ENCODE results near the gene RBM15B. TPM values are rescaled to one million over a fixed set of nuclear protein-coding genes. Genes with fewer than 3 reads are reported as not detected.

The RBM15B gene
- total RNA-seq, 1 experiment from 2014 or later = 55.6 TPM

- Mint-ChIP-seq H3K4me1 (peaks cover 37% of the 10 kb centered on the region), H3K27ac (no peak overlapping the region), H3K9me3 (no peaks in the 10 kb centered on the region), H3K27me3 (ENCODE audit: low read depth) (no peaks in the 10 kb centered on the region), H3K4me3 (no peak overlapping the region), H3K36me3 (peaks cover 57% of the 10 kb centered on the region)
- TF ChIP-seq IRF2 (CRISPR knock-in tag; IDR thresholded peaks at IDR 0.05; ENCODE audit: borderline replicate concordance, low read depth) = no peak
- TF ChIP-seq ZNF512 (CRISPR knock-in tag; IDR thresholded peaks at IDR 0.05; ENCODE audit: borderline replicate concordance) = no peak
- TF ChIP-seq ZNF138 (CRISPR knock-in tag; conservative IDR thresholded peaks at IDR 0.05) = no peak
- TF ChIP-seq PRRX2 (CRISPR knock-in tag; IDR thresholded peaks at IDR 0.05) = no peak
- TF ChIP-seq FOXP4 (CRISPR knock-in tag; IDR thresholded peaks at IDR 0.05) = no peak
- TF ChIP-seq, protein P1, sequence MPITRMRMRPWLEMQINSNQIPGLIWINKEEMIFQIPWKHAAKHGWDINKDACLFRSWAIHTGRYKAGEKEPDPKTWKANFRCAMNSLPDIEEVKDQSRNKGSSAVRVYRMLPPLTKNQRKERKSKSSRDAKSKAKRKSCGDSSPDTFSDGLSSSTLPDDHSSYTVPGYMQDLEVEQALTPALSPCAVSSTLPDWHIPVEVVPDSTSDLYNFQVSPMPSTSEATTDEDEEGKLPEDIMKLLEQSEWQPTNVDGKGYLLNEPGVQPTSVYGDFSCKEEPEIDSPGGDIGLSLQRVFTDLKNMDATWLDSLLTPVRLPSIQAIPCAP (CRISPR knock-in tag; IDR thresholded peaks at IDR 0.05) = no peak
- TF ChIP-seq, protein P2, sequence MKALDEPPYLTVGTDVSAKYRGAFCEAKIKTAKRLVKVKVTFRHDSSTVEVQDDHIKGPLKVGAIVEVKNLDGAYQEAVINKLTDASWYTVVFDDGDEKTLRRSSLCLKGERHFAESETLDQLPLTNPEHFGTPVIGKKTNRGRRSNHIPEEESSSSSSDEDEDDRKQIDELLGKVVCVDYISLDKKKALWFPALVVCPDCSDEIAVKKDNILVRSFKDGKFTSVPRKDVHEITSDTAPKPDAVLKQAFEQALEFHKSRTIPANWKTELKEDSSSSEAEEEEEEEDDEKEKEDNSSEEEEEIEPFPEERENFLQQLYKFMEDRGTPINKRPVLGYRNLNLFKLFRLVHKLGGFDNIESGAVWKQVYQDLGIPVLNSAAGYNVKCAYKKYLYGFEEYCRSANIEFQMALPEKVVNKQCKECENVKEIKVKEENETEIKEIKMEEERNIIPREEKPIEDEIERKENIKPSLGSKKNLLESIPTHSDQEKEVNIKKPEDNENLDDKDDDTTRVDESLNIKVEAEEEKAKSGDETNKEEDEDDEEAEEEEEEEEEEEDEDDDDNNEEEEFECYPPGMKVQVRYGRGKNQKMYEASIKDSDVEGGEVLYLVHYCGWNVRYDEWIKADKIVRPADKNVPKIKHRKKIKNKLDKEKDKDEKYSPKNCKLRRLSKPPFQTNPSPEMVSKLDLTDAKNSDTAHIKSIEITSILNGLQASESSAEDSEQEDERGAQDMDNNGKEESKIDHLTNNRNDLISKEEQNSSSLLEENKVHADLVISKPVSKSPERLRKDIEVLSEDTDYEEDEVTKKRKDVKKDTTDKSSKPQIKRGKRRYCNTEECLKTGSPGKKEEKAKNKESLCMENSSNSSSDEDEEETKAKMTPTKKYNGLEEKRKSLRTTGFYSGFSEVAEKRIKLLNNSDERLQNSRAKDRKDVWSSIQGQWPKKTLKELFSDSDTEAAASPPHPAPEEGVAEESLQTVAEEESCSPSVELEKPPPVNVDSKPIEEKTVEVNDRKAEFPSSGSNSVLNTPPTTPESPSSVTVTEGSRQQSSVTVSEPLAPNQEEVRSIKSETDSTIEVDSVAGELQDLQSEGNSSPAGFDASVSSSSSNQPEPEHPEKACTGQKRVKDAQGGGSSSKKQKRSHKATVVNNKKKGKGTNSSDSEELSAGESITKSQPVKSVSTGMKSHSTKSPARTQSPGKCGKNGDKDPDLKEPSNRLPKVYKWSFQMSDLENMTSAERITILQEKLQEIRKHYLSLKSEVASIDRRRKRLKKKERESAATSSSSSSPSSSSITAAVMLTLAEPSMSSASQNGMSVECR (CRISPR knock-in tag; IDR thresholded peaks at IDR 0.05; ENCODE audit: borderline replicate concordance) = no peak
- TF ChIP-seq, protein P3, sequence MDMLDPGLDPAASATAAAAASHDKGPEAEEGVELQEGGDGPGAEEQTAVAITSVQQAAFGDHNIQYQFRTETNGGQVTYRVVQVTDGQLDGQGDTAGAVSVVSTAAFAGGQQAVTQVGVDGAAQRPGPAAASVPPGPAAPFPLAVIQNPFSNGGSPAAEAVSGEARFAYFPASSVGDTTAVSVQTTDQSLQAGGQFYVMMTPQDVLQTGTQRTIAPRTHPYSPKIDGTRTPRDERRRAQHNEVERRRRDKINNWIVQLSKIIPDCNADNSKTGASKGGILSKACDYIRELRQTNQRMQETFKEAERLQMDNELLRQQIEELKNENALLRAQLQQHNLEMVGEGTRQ (CRISPR knock-in tag; IDR thresholded peaks at IDR 0.05) = no peak
- no peak for TF ChIP-seq SMAD4 (CRISPR knock-in tag; IDR thresholded peaks at IDR 0.05)
- CTCF ChIA-PET = interaction anchor here (0.9 kb wide), 1 partner anchor 41 kb away, joined by 3 read pairs; no protein-coding TSS in a partner anchor
- ATAC-seq (no peak), DNase-seq (ENCODE audit: low spot score) (no peak)
- POLR2A ChIA-PET = interaction anchor here (0.9 kb wide), 1 partner anchor 106 kb away, joined by 4 read pairs; the partner anchor contains the start of gene DCAF1
Observed at GRCh38 chr3:51393564-51393963, 2.5 kb downstream of the RBM15B start.

DNA sequence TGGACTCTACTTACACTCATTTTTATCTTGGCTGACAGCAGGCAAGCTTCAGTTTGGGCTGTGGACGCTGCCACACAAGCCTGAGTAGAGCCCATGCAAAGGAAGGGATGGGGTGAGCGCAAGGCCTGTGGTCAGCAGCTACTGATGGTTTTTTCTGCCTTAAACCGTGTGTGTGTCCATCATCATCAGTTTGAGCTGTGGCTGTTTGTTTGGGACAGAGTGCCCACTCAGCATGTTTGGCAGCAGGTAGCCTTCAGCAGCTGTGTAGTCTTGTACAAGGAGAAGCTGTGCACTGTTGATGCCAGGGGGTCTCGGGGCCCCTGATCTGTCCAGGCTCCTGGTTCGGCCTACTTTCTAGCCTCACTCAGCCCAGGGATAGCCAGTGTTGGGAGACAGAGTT is 3.5 kb downstream of the RBM15B start:
- ATAC-seq = no peak
- H3K27ac Mint-ChIP-seq = peak overlapping the region; percentile 24
- peaks cover 30% of the 10 kb centered on the region for H3K4me1 Mint-ChIP-seq
- H3K27me3 Mint-ChIP-seq (ENCODE audit: low read depth) = no peaks in the 10 kb centered on the region
- H3K36me3 Mint-ChIP-seq = peaks cover 49% of the 10 kb centered on the region
- ChIA-PET CTCF (no interaction called here), POLR2A (no interaction called here)
- DNase-seq (ENCODE audit: low spot score) = no peak
- no peaks in the 10 kb centered on the region for H3K9me3 Mint-ChIP-seq
- peak overlapping the region; percentile 41 for H3K4me3 Mint-ChIP-seq
- no peak for TF ChIP-seq SMAD3 (CRISPR knock-in tag; IDR thresholded peaks at IDR 0.05; ENCODE audit: borderline replicate concordance)

GRCh38 chr3:51395493-51396213 is 4.6 kb downstream of the RBM15B start:
- no peak for ATAC-seq
- H3K27ac Mint-ChIP-seq = 0 out of 2 replicates have a peak overlapping the region, but pooled peaks have one; percentile 83
- ChIA-PET CTCF (interaction anchor here (1.4 kb wide), 1 partner anchor 779 kb away, joined by 4 read pairs; no protein-coding TSS in a partner anchor), POLR2A (no interaction called here)
- DNase-seq (ENCODE audit: low spot score) = no peak
- no peaks in the 10 kb centered on the region for H3K27me3 Mint-ChIP-seq (ENCODE audit: low read depth)
- H3K4me1 Mint-ChIP-seq = peaks cover 27% of the 10 kb centered on the region
- no peak overlapping the region for H3K4me3 Mint-ChIP-seq
- H3K9me3 Mint-ChIP-seq = no peaks in the 10 kb centered on the region
- peaks cover 48% of the 10 kb centered on the region for H3K36me3 Mint-ChIP-seq
- no peak for TF ChIP-seq ZNF671 (CRISPR knock-in tag; IDR thresholded peaks at IDR 0.05)
- TF ChIP-seq, protein P1 (CRISPR knock-in tag; IDR thresholded peaks at IDR 0.05) = no peak
- TF ChIP-seq, protein P4, sequence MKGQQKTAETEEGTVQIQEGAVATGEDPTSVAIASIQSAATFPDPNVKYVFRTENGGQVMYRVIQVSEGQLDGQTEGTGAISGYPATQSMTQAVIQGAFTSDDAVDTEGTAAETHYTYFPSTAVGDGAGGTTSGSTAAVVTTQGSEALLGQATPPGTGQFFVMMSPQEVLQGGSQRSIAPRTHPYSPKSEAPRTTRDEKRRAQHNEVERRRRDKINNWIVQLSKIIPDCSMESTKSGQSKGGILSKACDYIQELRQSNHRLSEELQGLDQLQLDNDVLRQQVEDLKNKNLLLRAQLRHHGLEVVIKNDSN (CRISPR knock-in tag; IDR thresholded peaks at IDR 0.05) = no peak
- TF ChIP-seq ZNF219 (CRISPR knock-in tag; IDR thresholded peaks at IDR 0.05; ENCODE audit: borderline replicate concordance) = no peak
- TF ChIP-seq OVOL2 (CRISPR knock-in tag; IDR thresholded peaks at IDR 0.05; ENCODE audit: borderline replicate concordance) = no peak
- no peak for TF ChIP-seq NFE2L1 (CRISPR knock-in tag; IDR thresholded peaks at IDR 0.05)
- TF ChIP-seq SP1 (CRISPR knock-in tag; conservative IDR thresholded peaks at IDR 0.05) = no peak
- TF ChIP-seq ZNF423 (CRISPR knock-in tag; IDR thresholded peaks at IDR 0.05) = no peak
- no peak for TF ChIP-seq ZNF138 (CRISPR knock-in tag; conservative IDR thresholded peaks at IDR 0.05)
- no peak for TF ChIP-seq RELA (CRISPR knock-in tag; IDR thresholded peaks at IDR 0.05; ENCODE audit: borderline replicate concordance)
- TF ChIP-seq ZNF396 (CRISPR knock-in tag; IDR thresholded peaks at IDR 0.05; ENCODE audit: borderline replicate concordance) = no peak
- TF ChIP-seq ZNF121 (CRISPR knock-in tag; IDR thresholded peaks at IDR 0.05) = no peak

Data from WTC11 (cell line).